ENCODE measurements around the gene PPM1A. TPM values are rescaled to one million over a fixed set of nuclear protein-coding genes. Genes with fewer than 3 reads are reported as not detected.

The PPM1A gene
- total and polyA plus RNA-seq, 2 donors (not counting 1 experiment from before 2014, with no cell fraction given): 15.5 to 59.0 TPM

- peaks cover 0 to 17% (median 4%) of the 10 kb centered on the region in 4 experiments for H3K27me3 ChIP-seq (replicated peaks in 1 of 4; ENCODE audit: control extremely low read depth in 1 of 4, control insufficient read depth in 3 of 4, insufficient read depth in 4 of 4, low read length in 3 of 4)
- no peaks in the 10 kb centered on the region for H3K9me3 ChIP-seq (ENCODE audit: control extremely low read depth in 1 of 3, control insufficient read depth in 2 of 3, insufficient read depth in 1 of 3, low read length in 2 of 3)
- ATAC-seq (ENCODE audit: low read depth): peak; percentile 66
- H3K9ac ChIP-seq (ENCODE audit: low read length): peak overlapping the region; percentile 75
- peak overlapping the region; percentile 63 to 68 for H3K27ac ChIP-seq (ENCODE audit: low read length in 2 of 2)
- Mint-ChIP-seq H3K27me3 (peaks cover 23% of the 10 kb centered on the region), H3K9me3 (ENCODE audit: insufficient read depth) (no peaks in the 10 kb centered on the region), H3K4me3 (peak overlapping the region; percentile 90), H3K4me1 (peaks cover 26% of the 10 kb centered on the region), H3K27ac (peak overlapping the region; percentile 71)
- H3K4me1 ChIP-seq (ENCODE audit: control insufficient read depth in 2 of 2, insufficient read depth in 2 of 2, low read length in 2 of 2): peaks cover 16 to 20% of the 10 kb centered on the region in 2 donors
- H3K4me3 ChIP-seq (ENCODE audit: control extremely low read depth in 1 of 5, extremely low read depth in 1 of 5, insufficient read depth in 1 of 5, low read depth in 2 of 5, low read length in 4 of 5): peak overlapping the region; percentile 49 to 87 (median 73)
- DNase-seq: peak; percentile 85
- no peaks in the 10 kb centered on the region for H3K79me2 ChIP-seq (ENCODE audit: control insufficient read depth, insufficient read depth, low read length)
- TF ChIP-seq CTCF (IDR thresholded peaks at IDR 0.05) (peak; percentile 98), EZH2 (IDR thresholded peaks at IDR 0.05; ENCODE audit: borderline replicate concordance, insufficient read depth, low read depth, low read length, poor library complexity, severe bottlenecking) (no peak)
- no peaks in the 10 kb centered on the region for H4K20me1 ChIP-seq (ENCODE audit: control insufficient read depth, insufficient read depth, low read length, poor library complexity, severe bottlenecking)
- H3K36me3 ChIP-seq (replicated peaks in 1 of 2; ENCODE audit: control extremely low read depth in 1 of 2, control insufficient read depth in 1 of 2, extremely low read depth in 1 of 2, insufficient read depth in 2 of 2, low read length in 1 of 2): no peaks in the 10 kb centered on the region
- intact Hi-C loops (cut with micrococcal nuclease): loop anchor here (1.0 to 10.0 kb wide), 7 partner anchors 82 to 1143 kb away; partner anchors contain the start of genes DAAM1, JKAMP, L3HYPDH and MNAT1
- ChIA-PET POLR2A (interaction anchor here (0.7 to 1.3 kb wide), 2 partner anchors 83 to 166 kb away, joined by 3 read pairs; partner anchors contain the start of genes DHRS7 and PPM1A), CTCF (interaction anchor here (0.8 to 5.2 kb wide), 24 partner anchors 9 to 920 kb away, joined by 3 to 37 read pairs (median 4); partner anchors contain the start of genes JKAMP, L3HYPDH and PPM1A)
- H3K4me2 ChIP-seq (replicated peaks; ENCODE audit: low read depth, low read length, poor library complexity, severe bottlenecking): peak overlapping the region; percentile 89
- 3% methylated on average over 22 of the region's 24 CpGs for WGBS (ENCODE audit: insufficient coverage)
- peak overlapping the region; percentile 97 for H2AFZ ChIP-seq (ENCODE audit: insufficient read depth, low read depth, low read length, poor library complexity, severe bottlenecking)
Measured at GRCh38 chr14:60331201-60332045, 82.4 kb downstream of the PPM1A start.

All from B cell (primary cell).